PC-3 (cell line): Measurements from ENCODE around the gene MPHOSPH9.

Experiments
- EZH2phosphoT487 ChIP-seq: fragments of 300-600 bp; sonication (generic); IDR thresholded peaks from 2 replicates; pipeline ENCODE4 v1.6.1; 2018; ENCODE audit warnings: mild to moderate bottlenecking, antibody characterized with exemption, low read length, borderline replicate concordance
- TF ChIP-seq, protein P1 (sequence below): fragments of 300-600 bp; sonication (generic); conservative IDR thresholded peaks from 2 replicates; pipeline ENCODE4 v1.5.1; 2017; ENCODE audit warnings: antibody characterized with exemption, low read depth, mild to moderate bottlenecking, low read length

DNA sequence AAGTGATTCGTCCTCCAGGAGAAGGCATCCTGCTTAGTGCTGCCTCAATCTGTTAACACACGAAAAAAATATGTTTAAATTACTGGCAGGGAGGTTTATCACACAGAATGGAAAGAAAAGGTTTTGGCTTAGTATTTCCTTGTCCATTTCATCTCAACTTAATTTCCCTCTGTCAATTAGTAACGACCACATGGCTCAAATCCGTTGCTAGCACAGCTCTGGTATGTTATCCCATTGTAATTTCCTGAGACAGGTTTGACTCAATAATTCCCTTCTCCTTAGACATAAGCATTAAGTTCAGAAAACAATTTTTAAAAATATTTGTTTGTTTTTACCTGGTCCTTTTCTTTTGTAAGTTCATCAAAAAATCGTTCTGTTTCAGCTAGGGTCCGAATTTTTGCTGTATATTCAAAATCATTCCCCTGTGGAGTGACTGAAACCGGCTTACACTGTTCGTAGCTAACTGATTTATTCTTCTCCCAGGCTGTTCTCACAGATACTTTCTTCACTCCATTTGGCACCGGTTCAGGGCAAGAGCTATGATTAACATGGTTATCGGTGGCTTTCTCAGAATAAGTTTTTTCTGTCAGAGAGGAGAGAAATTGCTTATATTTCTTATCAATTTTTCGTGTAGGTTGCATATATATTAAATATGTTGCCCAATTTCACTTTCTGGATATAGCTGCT is 72.0 kb downstream of the MPHOSPH9 start:
- TF ChIP-seq, protein P1, sequence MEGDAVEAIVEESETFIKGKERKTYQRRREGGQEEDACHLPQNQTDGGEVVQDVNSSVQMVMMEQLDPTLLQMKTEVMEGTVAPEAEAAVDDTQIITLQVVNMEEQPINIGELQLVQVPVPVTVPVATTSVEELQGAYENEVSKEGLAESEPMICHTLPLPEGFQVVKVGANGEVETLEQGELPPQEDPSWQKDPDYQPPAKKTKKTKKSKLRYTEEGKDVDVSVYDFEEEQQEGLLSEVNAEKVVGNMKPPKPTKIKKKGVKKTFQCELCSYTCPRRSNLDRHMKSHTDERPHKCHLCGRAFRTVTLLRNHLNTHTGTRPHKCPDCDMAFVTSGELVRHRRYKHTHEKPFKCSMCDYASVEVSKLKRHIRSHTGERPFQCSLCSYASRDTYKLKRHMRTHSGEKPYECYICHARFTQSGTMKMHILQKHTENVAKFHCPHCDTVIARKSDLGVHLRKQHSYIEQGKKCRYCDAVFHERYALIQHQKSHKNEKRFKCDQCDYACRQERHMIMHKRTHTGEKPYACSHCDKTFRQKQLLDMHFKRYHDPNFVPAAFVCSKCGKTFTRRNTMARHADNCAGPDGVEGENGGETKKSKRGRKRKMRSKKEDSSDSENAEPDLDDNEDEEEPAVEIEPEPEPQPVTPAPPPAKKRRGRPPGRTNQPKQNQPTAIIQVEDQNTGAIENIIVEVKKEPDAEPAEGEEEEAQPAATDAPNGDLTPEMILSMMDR, result no peak
- TF ChIP-seq EZH2phosphoT487, result no peak
